ENCODE measurements around the gene SEMA4C. TPM values are rescaled to one million over a fixed set of nuclear protein-coding genes. Genes with fewer than 3 reads are reported as not detected.
A peak's percentile ranks its signal among the peaks of the same experiment; 100 is the strongest.
"Not testable (repeated sequence)": the region's sequence is repeated elsewhere in the genome, so short reads cannot be mapped to it uniquely, and the experiment has no call there.

The SEMA4C gene
- total RNA-seq, 1 donor from 2014 or later, result 42.3 TPM

DNA sequence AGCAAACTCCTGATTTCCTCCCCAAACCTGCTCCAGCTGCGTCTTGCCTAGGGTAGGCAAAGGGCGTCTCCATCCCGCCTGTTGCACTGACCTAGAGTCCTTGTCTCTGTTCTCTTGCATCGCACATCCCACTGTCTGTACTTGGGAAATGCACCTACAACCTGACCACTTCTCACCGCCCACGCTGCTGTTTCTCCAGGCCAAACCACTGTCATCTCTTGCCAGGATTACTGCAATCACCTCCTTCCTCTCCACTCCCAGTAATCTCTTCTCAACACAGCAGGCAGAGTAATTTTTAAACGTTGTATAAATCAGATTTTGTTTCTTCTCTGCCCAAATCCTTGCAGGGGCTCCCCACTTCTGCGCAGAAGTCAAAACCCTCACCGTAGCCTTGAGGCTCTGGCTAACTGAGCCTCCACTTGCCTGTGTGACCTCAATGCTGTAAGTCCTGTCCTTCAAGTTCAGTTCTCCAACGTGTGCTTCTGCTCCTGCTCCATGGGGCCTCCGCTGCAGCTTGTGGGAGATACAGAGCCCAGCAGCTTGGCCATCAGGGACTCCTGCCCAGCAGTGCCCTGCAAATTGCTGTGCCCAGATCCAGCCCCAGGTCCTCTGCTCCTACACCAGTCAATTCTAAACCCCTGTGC lies 27.7 kb upstream of the SEMA4C start:
- no peak for DNase-seq (ENCODE audit: low spot score)

DNA sequence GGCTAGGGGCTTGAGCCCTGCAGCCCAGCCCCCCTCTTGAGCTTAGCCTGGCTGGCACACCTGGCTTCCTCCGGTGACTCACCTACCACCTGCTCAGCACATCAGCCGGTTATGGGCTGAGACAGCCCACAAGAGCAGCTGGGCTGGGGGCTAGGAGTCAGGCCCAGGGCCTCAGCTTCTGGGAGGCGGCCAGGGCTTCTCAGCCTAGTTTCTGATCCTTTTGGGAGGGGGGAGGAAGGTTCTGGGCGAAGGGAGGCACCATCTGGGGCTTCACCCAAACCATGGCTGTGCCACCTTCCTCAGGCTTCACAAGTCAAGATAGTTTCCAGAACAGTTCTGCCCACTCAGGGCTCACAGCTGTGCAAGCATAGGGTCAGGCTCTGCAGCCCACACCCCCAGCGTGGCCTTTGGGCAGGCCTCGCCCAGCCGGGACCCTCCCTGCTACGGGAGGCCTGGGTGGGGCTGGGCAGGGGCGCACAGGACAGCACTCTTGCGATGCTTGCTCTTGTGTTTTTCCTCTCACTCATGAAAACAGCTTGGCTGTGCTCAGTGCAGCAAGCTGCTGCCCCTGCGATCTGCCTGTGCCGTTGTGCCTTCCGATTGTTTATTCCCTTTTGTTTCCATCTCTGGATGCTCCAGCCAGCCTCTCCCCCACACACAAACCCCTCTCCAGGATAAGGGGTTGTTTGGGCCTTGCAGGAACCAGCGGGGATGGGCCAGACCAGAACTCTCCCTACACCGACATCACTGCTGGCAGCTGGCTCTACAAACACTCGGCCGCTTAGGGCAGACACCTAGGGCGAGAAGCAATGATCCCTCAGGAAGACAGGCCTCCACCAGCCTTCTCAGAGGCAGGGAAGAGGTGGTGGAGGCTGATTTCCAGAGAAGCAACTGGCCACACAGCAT lies 26.1 kb upstream of the SEMA4C start:
- no peak for DNase-seq (ENCODE audit: low spot score)

DNA sequence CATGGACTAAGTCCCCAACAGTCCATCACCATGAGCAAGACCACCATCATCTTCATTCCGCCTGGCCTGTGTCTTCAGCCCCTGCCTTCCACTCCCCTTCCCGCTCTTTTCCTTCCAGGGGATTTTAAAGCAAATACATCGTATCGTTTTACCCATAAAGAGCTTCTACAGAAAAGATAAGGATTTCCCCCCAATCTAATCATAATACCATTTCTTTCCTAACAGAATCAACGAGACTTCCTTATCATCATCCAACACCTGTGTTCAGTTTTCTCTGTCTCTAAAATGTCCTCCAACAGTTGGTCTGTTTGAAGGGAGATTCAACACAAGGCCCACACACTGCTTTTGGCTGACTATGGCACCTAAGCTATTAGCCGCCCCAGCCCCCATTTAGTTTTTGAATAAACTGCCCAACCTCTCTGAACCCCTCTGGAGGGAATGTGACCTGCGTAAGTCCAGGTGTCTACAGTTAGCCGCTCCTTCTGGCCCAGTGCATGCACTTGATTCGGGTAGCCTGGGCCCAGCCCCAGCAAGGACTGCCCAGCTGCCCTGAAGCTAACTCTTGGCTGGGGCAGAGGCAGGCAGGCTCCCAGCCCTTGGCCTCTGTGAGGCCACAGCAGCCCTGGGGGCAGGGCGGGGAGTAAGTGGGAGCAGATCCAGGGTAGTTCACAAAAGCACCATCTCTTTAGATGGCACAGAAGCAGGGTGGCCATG lies 25.3 kb upstream of the SEMA4C start:
- no peak for DNase-seq (ENCODE audit: low spot score)

DNA sequence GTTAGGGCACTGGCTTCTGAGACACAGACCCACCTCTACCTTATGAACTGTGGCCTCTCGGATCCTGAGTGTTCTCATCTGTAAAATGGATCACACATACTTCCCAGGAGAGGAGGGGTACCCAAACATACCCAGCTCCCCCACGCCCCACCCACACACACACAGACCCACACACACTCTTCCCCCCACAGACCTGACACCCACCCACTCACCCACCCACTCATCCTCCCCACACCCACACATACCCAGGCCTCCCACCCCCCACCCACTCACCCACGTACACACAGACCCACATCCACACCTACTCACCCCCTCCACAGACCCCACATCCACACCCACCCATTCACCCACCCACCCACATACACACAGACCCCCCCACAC lies 24.3 kb upstream of the SEMA4C start:
- DNase-seq (ENCODE audit: low spot score), result no peak

DNA sequence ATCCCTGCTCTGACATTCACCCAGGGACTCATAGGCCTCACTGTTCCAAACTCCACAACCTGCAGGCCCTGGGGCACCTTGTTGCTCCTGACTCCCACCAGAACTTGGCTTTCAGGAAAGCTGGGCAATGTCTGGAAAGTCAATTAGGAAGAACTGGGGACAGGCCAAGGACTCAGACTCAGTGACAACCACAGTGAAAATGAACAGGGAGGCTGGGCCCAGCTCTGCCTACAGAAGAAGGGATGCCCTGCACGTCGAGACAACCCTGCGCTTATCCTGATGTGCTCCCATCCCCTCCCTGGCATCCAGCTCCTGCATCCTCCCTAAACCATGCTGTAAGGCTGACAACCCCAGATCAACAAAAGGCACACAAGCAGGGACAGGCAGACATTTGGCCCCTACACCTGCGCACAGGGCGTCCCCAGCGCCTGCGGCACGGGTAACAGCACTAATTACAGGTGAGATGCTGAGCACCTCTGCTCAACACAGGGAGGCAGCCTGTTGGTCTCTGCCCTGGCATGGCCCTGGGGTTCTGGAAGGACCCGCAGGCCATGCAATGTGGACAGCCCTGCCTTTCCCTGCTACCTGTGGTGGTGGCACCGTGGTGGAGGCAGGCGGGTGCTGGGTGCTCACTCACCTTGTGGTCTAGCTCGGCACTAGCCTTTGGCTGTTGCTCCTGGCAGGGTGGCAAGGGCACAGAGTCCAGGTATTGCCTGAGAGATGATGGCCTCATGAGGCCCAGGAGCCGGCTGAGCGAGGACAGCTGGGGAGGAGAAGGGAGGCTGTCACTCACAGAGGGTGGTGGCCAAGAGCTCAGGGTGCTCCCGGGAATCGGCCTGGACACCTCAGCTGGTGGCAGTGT lies 23.6 kb upstream of the SEMA4C start:
- no peak for DNase-seq (ENCODE audit: low spot score)

DNA sequence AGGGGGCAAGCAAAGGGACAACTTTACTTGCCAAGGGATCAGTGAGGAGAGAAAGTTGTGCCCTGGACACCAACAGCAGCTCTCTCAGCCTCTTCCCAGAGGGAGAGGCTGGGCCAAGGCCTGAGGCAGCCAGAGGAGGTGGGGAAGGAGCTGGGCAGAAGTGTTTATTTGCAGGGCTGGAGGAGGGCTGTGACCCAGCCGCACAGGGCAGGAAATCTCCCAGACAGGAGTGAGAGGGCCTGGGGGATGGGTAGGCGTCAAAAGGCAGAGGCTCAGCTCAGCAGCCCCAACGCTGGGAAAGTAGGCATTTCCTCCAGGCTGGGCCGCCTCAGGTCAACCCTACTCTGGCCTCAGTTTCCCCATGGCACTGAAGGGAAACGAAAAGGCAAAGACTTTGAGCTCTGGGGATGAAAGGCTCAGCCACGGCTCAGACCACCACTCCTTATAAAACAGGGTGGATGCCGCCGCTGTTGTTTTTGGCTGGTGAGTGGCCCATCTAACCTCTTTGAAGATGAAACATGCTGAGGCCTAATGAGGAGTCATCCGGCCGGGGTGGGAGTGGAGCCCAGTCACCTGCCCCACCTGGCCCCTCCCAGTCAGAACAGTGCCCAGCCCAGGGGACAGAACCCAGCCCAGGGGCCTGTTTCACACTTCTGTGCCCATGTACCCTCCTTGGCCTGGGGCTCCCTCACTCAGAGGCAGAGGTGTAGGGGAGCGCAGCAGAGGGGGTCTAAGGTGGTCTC lies 21.9 kb upstream of the SEMA4C start:
- no peak for DNase-seq (ENCODE audit: low spot score)

DNA sequence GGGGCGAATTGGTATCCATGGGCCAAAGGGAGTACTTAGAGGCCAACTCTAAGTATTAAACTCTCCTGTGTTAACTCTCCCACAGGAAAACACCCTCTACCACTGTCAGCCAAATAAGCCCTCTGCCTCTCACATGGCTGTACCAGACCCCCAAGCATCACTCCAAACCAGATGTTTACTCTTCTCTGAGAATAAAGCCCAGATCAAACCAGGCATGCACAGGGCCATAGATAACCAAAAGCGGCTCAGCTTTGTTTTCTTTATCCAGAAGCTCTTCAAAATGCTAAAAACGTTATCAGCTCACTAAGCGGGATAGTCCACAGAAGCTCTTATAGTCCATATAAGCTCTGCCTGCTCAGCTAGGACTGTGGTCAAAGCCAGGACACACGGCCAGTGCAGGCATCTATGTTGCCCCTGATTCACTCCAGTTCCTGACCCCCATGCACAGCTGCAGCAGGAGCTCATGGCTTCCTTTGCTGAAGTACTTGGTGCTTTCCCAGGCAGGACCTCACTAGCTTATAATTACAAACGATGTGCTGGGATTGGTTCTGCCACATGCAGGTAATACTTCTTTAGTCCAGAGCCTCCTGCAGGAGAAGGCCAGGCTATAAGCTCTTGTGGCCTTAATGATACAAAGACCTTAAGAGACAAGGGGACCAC lies 21.0 kb upstream of the SEMA4C start:
- DNase-seq (ENCODE audit: low spot score), result no peak

DNA sequence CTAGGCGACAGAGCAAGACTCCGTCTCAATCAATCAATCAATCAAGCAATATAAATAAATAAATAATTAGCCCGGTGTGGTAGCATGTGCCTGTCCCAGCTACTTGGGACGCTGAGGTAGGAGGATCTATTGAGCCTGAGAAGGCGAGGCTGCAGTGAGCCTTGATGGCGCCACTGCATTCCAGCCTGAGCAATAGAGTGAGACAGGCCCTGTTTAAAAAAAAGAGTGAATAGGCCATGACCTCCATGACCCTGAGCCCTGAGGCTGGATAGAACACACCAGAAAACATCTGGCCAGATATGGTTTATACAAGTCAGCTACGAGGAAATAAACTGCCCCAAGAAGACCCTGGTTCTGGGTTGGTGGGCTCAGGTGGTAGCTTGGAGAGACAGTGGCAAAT lies 20.4 kb upstream of the SEMA4C start:
- DNase-seq (ENCODE audit: low spot score), result no peak

DNA sequence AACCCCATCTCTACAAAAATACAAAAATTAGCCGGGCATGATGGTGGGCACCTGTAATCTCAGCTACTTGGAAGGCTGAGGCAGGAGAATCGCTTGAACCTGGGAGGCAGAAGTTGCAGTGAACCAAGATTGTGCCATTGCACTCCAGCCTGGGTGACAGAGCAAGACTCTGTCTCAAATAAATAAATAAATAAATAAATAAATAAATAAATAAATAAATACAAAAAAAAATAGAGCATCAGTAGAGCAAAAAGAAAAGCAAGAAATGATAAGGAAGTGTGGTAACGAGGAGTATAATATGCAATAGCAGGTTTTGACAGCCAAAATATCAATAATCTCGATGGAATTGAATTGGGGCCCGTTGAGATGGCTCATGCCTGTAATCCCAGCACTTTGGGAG lies 19.6 kb upstream of the SEMA4C start:
- not testable (repeated sequence) for DNase-seq (ENCODE audit: low spot score)

DNA sequence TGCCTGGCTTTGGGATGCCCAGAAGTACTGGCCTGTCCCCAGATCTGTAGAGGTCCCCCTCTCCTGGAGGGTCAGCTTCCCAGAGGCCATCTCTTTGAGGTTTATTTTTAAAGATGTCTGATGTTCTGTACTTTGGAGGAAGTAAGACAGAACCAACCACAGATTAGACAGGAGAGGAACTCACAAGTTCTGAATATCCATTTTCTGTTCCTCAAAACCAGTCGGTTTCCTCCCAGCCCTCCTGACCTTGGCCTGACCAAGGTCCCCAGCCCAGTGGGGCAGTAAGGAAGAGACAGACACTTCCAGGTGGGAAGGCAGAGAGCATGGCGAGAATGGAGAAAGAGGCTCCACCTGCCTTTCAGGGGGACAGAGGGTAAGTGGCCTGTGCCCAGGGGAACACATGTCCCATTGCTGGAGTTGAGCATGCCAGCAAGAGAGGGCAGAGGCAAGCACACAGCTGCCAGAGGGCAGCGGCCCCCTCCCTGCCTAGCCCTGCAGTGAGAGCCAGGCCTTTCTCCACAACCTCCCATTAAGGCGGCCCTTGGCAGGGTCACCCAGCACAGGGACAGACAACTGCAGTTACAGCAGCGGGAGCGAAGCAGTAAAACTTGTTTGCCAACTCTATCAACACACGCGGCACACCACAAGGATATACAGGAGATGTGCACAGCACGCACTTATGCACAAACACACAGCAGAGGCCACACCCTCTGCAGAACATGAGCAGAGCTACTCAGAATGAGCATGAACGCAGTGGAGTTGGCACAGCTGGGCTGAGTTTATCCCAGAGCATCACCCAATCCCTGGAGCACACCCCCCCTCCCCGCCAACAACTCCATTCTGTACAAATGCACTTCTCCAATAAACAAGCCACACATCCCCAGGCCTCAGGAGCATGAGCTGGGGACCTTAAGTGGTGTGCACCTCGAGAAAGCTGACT lies 18.5 kb upstream of the SEMA4C start:
- peak; percentile 65 for DNase-seq (ENCODE audit: low spot score)

DNA sequence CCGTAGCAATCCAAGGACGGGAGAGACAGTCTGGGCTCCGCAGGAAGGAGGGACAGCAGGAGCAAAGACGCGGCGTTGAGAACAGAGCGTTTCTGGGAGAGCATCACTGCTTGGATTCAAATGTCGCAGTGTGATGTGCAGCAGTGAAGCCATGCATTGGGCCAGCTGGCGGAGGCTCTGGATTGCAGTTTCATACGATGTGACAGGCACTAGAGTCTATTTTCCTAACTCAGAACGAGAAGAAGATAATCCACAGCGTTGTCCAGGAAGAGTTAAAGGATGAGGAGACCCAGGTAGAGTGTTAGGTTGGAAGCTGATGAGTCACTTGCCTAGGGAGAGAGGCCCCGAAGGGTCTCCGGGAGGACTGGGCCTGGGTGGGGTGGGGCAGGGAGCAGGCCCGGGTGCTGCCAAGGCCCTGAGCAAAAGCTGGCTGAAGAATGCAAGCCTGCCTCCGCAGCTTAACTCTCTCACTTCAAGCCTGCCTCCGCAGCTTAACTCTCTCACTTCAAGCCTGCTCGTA lies 17.7 kb upstream of the SEMA4C start:
- DNase-seq (ENCODE audit: low spot score), result no peak

DNA sequence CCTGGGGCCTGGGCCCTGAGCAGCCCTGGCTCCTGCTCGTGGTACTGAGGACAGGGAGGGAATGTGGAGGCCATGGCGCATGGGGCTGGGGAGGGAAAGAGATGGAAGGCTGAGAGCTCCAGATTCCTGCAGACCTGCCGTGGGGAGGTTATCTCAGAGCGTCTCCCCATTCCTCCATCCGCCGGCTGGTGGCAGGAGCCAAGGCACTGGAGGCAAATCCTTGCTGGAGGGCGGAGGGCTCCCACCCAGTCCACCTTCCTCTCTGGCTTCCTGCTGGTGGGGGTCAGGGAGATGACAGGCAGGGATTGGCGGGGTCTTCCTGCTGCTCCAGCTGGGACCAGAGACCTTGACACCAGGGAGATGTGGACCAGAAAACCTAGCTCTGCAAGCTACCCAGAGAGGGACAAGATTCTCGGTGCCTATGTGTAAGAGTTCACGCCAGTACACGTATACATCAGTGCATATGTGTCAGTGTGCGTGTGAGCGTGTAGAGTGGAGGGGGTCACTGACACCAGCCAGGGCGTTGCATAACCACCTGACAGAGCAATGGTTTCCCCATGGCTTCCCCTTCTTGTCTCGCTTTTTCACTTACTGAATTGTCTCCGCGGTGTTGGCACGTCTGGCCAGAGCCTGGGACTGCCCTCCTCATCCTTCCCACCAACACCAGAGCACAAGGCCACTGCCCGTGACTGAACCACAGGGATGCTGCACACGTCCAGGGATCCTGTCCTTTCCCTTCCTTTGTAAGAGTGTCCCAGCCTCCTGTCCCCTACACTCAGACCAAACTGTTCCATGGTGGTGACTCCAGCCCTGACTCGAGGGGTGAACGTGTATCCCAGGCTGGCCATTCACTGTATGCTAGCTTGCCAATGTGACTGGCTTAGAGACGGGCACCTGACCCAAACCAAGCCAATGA lies 15.8 kb upstream of the SEMA4C start:
- DNase-seq (ENCODE audit: low spot score), result no peak

DNA sequence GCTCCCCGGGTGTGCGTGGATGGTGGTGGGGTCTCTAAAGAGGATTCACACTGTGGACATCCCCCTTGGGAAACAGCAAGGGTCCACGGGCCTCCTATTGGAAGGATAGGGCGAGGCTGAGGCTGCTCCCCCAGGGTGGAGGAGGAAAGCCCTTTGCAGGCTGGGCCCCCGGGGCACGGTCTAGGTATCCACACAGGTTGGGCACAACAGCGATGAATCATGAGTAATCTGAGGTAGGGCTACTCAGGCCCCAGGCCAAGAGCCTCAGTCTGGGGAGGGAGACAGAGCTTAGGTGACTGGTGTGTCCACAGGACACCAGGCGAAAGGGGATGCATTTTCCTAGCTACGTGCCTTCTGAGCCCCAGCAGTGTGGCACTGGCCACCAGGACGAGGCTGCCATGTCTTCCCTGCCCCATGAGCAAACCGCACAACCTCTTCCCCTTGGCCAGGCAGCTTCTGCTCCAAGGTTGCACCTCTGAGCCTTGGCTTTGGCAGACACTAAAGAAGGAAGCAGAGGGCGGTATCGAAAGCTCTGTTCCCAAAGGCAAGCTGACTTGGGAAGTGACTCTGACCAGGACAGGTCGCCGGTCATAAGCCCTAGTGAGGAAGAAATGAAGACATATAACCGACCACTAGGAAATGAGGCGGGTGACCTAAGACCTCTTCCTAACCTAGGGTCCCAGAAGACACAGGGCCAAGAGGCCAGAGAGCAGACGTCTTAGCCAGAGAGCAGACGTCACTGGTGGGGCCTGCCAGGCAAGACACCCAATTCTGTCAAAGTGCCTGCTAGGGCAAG lies 14.6 kb upstream of the SEMA4C start:
- no peak for DNase-seq (ENCODE audit: low spot score)

DNA sequence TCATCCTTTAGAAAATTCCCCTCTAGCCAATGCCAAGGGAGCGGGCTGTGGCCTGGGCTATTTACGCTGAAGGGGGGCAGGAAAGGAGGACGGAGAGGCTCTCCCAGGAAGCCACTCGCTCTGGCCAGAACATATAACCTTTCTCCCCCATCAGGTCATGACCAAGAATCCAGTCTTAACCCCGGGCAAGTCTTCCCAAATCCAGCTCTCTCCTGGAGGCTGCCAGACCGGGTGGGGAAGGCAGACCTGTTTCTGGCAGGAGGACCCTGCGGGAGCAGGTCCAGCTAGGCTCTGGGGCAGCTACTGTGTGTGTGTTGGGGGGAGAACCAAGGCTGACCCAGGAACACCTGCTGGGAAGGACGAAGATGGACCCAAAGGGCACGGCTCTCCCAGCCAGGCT lies 13.4 kb upstream of the SEMA4C start:
- DNase-seq (ENCODE audit: low spot score), result no peak

DNA sequence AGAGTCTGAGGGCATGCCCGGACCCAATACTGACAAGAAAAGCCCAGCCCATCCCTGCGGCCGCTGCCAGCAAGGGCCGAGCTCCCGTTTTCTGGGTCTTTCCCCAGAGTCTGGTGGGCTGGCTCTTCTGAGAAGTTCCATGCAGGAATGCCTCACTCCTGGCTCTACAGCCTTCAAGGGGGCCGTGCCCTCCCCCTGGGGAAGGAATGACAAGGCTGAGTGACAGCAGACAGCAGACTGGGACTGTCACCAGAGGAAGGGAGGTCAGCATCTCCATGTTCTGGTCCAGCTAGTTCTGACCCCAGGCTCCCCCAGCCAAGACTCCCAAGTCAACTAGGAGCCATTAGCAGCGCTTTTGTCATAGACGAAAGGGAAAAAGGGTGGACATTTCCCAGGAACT lies 13.0 kb upstream of the SEMA4C start:
- DNase-seq (ENCODE audit: low spot score), result no peak

DNA sequence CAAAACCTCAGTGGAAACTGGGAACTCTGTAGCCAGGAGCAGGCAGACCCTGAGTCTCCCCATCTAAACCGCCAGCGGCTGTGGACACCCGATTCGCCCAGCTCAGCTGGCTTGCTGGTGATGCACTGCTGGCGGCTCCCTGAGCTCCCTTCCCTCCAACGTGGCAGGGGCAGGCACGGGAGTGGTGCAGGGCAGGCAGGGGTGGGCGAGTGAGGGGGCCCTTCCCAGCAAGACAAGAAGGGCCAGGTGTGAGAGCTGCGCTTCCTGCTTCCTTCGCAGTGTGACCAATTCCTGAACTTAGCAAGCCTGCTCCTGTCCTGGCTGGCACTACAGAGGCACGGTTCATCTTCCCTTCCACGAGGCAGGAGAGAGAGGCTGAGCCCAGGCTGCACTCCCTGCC lies 12.3 kb upstream of the SEMA4C start:
- DNase-seq (ENCODE audit: low spot score), result no peak
